Spinal cord (tissue), 10 donors: ENCODE results near the gene PAPPA. TPM values are rescaled to one million over a fixed set of nuclear protein-coding genes. Genes with fewer than 3 reads are reported as not detected.

Experiments
- DNase-seq, 6 donors: peaks; one replicate each; pipeline versions ENCODE4 v3.0.0 to v3.0.0-alpha.2; 2013 to 2015; ENCODE audit warnings: low spot score in 6 of 6, low read depth in 4 of 6
- H3K27ac ChIP-seq: one replicate; pipeline ENCODE4 v1.5.1; 2013; ENCODE audit warnings: low read depth, low read length, control low read depth
- H3K27me3 ChIP-seq: one replicate; pipeline ENCODE4 v1.6.1; 2013; ENCODE audit warnings: low read length; ENCODE audit not compliant: control insufficient read depth, insufficient read depth
- H3K36me3 ChIP-seq: one replicate; pipeline ENCODE4 v1.6.1; 2013; ENCODE audit warnings: low read length; ENCODE audit not compliant: control insufficient read depth, insufficient read depth
- H3K4me1 ChIP-seq: one replicate; pipeline ENCODE4 v1.6.1; 2013; ENCODE audit warnings: low read length; ENCODE audit not compliant: control insufficient read depth, insufficient read depth
- H3K4me3 ChIP-seq: one replicate; pipeline ENCODE4 v1.5.1; 2013; ENCODE audit warnings: low read depth, low read length, control low read depth
- H3K9me3 ChIP-seq: one replicate; pipeline ENCODE4 v1.6.1; 2013; ENCODE audit warnings: low read length; ENCODE audit not compliant: control insufficient read depth, insufficient read depth
- WGBS: methylation state at CpG from one replicate; pipeline ENCODE4 v1.1.5; 2013; ENCODE audit warnings: missing lambda C conversion rate; ENCODE audit not compliant: insufficient coverage; 5-methylcytosine and 5-hydroxymethylcytosine counted together
- polyA plus RNA-seq, 2 donors: library from polyadenylated mRNA; unstranded; fragments of 120-200 nt; gene quantifications; one replicate each; pipeline ENCODE4 v1.2.1, GENCODE V29; 2013; ENCODE audit not compliant: insufficient read length in 2 of 2
- total RNA-seq, 2 donors: library from RNA; depleted of rRNA in 1 of 2; stranded (reverse); fragments of 120-200 nt in 1 of 2; fragments of >200 nt in 1 of 2; gene quantifications; one replicate each; pipeline versions ENCODE4 v1.2.3 to v1.2.4, GENCODE V29; 2013 to 2014
- donor health status: healthy.

PAPPA gene
- total and polyA plus RNA-seq, 4 donors, result 2.4 to 6.2 (median 3.6) TPM

- Histone ChIP-seq H3K4me3 (no peak overlapping the region), H3K4me1 (no peaks in the 10 kb centered on the region), H3K27ac (no peak overlapping the region), H3K27me3 (no peaks in the 10 kb centered on the region), H3K9me3 (no peaks in the 10 kb centered on the region), H3K36me3 (no peaks in the 10 kb centered on the region)
- WGBS, result 84% methylated on average over 5 of the region's 8 CpGs
- DNase-seq, result no peak
These were observed 223.7 kb downstream of the PAPPA start for GRCh38 chr9:116377179-116377798.

- no peaks in the 10 kb centered on the region for H3K27me3 ChIP-seq
- no peaks in the 10 kb centered on the region for H3K9me3 ChIP-seq
- no peak overlapping the region for H3K27ac ChIP-seq
- 100% methylated on average over 2 of the region's 2 CpGs for WGBS
- no peak overlapping the region for H3K4me3 ChIP-seq
- no peak for DNase-seq
- no peaks in the 10 kb centered on the region for H3K36me3 ChIP-seq
- H3K4me1 ChIP-seq, result no peaks in the 10 kb centered on the region
These were observed 225.3 kb downstream of the PAPPA start for GRCh38 chr9:116378873-116379272.

- Histone ChIP-seq H3K36me3 (no peaks in the 10 kb centered on the region), H3K9me3 (no peaks in the 10 kb centered on the region), H3K4me3 (no peak overlapping the region), H3K27me3 (no peaks in the 10 kb centered on the region), H3K27ac (no peak overlapping the region), H3K4me1 (no peaks in the 10 kb centered on the region)
- WGBS, result no CpG with 5 or more reads among the region's 2 CpGs
- no peak for DNase-seq
These were observed 226.2 kb downstream of the PAPPA start for GRCh38 chr9:116379821-116380220.

GRCh38 chr9:116380496-116380995 lies 227.0 kb downstream of the PAPPA start:
- H3K9me3 ChIP-seq, result no peaks in the 10 kb centered on the region
- H3K4me3 ChIP-seq, result no peak overlapping the region
- no peaks in the 10 kb centered on the region for H3K4me1 ChIP-seq
- no peak overlapping the region for H3K27ac ChIP-seq
- DNase-seq, result no peak
- H3K27me3 ChIP-seq, result no peaks in the 10 kb centered on the region
- no peaks in the 10 kb centered on the region for H3K36me3 ChIP-seq

- H3K27ac ChIP-seq, result no peak overlapping the region
- H3K27me3 ChIP-seq, result no peaks in the 10 kb centered on the region
- H3K9me3 ChIP-seq, result no peaks in the 10 kb centered on the region
- no peak for DNase-seq
- no CpG with 5 or more reads among the region's 2 CpGs for WGBS
- H3K36me3 ChIP-seq, result no peaks in the 10 kb centered on the region
- H3K4me3 ChIP-seq, result no peak overlapping the region
- H3K4me1 ChIP-seq, result no peaks in the 10 kb centered on the region
These were observed 227.8 kb downstream of the PAPPA start for GRCh38 chr9:116381350-116381749.

- Histone ChIP-seq H3K9me3 (no peaks in the 10 kb centered on the region), H3K4me1 (no peaks in the 10 kb centered on the region), H3K36me3 (no peaks in the 10 kb centered on the region), H3K27me3 (no peaks in the 10 kb centered on the region), H3K4me3 (no peak overlapping the region), H3K27ac (no peak overlapping the region)
- 83% methylated on average over 4 of the region's 4 CpGs for WGBS
- DNase-seq, result no peak
These were observed 228.5 kb downstream of the PAPPA start for GRCh38 chr9:116382053-116382452.

GRCh38 chr9:116383133-116383532 lies 229.5 kb downstream of the PAPPA start:
- Histone ChIP-seq H3K27me3 (no peaks in the 10 kb centered on the region), H3K4me1 (no peaks in the 10 kb centered on the region), H3K4me3 (no peak overlapping the region), H3K27ac (no peak overlapping the region), H3K9me3 (no peaks in the 10 kb centered on the region), H3K36me3 (no peaks in the 10 kb centered on the region)
- WGBS, result no CpG with 5 or more reads among the region's 5 CpGs
- peak in 1 of 6 donors; percentile 16 for DNase-seq

- Histone ChIP-seq H3K27me3 (no peaks in the 10 kb centered on the region), H3K4me1 (no peaks in the 10 kb centered on the region), H3K4me3 (no peak overlapping the region), H3K36me3 (no peaks in the 10 kb centered on the region), H3K9me3 (no peaks in the 10 kb centered on the region), H3K27ac (no peak overlapping the region)
- DNase-seq, result no peak
- WGBS, result no CpG with 5 or more reads among the region's 4 CpGs
These were observed 230.3 kb downstream of the PAPPA start for GRCh38 chr9:116383936-116384335.

GRCh38 chr9:116387934-116388698 lies 234.5 kb downstream of the PAPPA start:
- no peak for DNase-seq
- H3K27me3 ChIP-seq, result no peaks in the 10 kb centered on the region
- H3K4me1 ChIP-seq, result no peaks in the 10 kb centered on the region
- H3K4me3 ChIP-seq, result no peak overlapping the region
- H3K9me3 ChIP-seq, result no peaks in the 10 kb centered on the region
- 77% methylated on average over 4 of the region's 6 CpGs for WGBS
- no peaks in the 10 kb centered on the region for H3K36me3 ChIP-seq
- H3K27ac ChIP-seq, result no peak overlapping the region
